NCI-H460 (cell line): ENCODE results near the gene C12orf54. TPM values are rescaled to one million over a fixed set of nuclear protein-coding genes. Genes with fewer than 3 reads are reported as not detected.
"Not testable (repeated sequence)": the region's sequence is repeated elsewhere in the genome, so short reads cannot be mapped to it uniquely, and the experiment has no call there.

Experiments
- DNase-seq: peaks from one replicate; pipeline ENCODE4 v3.0.0-alpha.2; 2016; ENCODE audit warnings: low read depth; ENCODE audit errors: extremely low read depth
- total RNA-seq: library from RNA; depleted of rRNA; stranded (reverse); fragments of >200 nt; shearing (Covaris generic); gene quantifications from 2 replicates; pipeline ENCODE4 v1.2.3, GENCODE V29; 2014; rRNA removed

Gene C12orf54
- total RNA-seq, 1 experiment from 2014 or later = not detected

DNA sequence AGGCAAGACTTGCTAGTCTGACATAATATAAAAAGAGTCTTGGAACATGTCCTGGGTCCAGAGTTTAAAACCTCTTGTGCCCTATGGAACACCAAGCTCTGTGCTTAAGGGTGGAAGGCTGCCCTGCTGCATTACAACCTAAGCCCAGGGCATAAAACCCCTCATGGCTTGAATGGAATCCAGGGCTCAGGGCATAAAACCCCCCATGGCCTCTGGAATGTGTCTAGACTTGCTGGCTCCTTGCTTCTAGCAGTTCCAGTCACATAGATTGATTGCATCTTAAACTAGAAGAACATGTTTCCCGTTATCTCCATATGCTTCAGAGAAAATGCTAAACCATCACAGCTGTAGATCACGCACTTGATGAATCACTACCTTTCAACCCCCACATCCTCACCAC is 24.5 kb downstream of the C12orf54 start:
- not testable (repeated sequence) for DNase-seq

GRCh38 chr12:48508987-48509386 is 26.7 kb downstream of the C12orf54 start:
- no peak for DNase-seq

- no peak for DNase-seq
Observed at GRCh38 chr12:48510111-48510510, 27.8 kb downstream of the C12orf54 start.

GRCh38 chr12:48512855-48513254 is 30.6 kb downstream of the C12orf54 start:
- DNase-seq = no peak

- DNase-seq = no peak
Observed at GRCh38 chr12:48514728-48515127, 32.4 kb downstream of the C12orf54 start.

- DNase-seq = not testable (repeated sequence)
Observed at GRCh38 chr12:48520381-48520780, 38.1 kb downstream of the C12orf54 start.

- DNase-seq = no peak
Observed at GRCh38 chr12:48525332-48525731, 43.0 kb downstream of the C12orf54 start, which contains the start of gene OR8S1. Gene OR8S1 (plus strand): TSS chr12:48525632. CDS start chr12:48525632, 0 bp downstream.

- no peak for DNase-seq
Observed at GRCh38 chr12:48527891-48528670, 45.8 kb downstream of the C12orf54 start.

- no peak for DNase-seq
Observed at GRCh38 chr12:48532601-48533000, 50.3 kb downstream of the C12orf54 start.

DNA sequence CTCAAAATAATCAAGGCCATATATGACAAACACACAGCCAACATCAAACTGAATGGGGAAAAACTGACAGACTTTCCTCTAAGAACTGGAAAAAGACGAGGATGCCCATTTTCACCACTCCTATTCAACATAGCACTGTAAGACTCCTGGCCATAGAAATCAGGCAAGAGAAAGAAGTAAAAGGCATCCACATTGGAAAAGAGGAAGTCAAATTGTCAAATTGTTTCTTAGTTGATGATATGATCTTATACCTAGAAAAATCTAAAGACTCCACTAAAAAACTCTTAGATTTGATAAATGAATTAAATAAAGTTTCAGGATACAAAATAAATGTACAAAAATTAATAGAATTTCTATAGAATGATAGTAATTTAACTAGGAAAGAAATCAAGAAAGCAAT is 54.3 kb downstream of the C12orf54 start:
- no peak for DNase-seq

- DNase-seq = peak; percentile 45
Observed at GRCh38 chr12:48542300-48542928, 60.1 kb downstream of the C12orf54 start.

GRCh38 chr12:48545833-48546469 is 63.7 kb downstream of the C12orf54 start:
- no peak for DNase-seq

Other genes starting within 250 kb of the C12orf54 start
- 5.1 and 7.4 TPM in 2 replicates for gene ZNF641, start 131.6 kb upstream of the C12orf54 start, total RNA-seq
- not detected in 2 replicates for gene ANP32D, start 9.9 kb upstream of the C12orf54 start, total RNA-seq
- gene OR8S1, start 43.1 kb downstream of the C12orf54 start, total RNA-seq = not detected in 2 replicates
- gene LALBA, start 87.5 kb downstream of the C12orf54 start, total RNA-seq = not detected in 2 replicates
- 63.9 and 66.4 TPM in 2 replicates for gene KANSL2, start 199.7 kb downstream of the C12orf54 start, total RNA-seq
- 36.8 and 43.6 TPM in 2 replicates for gene CCNT1, start 234.2 kb downstream of the C12orf54 start, total RNA-seq